HepG2 (cell line): Measurements from ENCODE around the gene THRA. TPM values are rescaled to one million over a fixed set of nuclear protein-coding genes. Genes with fewer than 3 reads are reported as not detected.
A peak's percentile ranks its signal among the peaks of the same experiment; 100 is the strongest.

Source experiments
- ARID2 ChIP-seq: sonication (generic); formaldehyde crosslinking; IDR thresholded peaks from 2 replicates; pipeline ENCODE4 v1.8.1; 2022; ENCODE audit warnings: mild to moderate bottlenecking, missing genetic modification reagents, borderline replicate concordance
- CCDC6 ChIP-seq: sonication (generic); formaldehyde crosslinking; IDR thresholded peaks from 2 replicates; pipeline ENCODE4 v1.8.1; 2022; ENCODE audit warnings: mild to moderate bottlenecking, missing genetic modification reagents, moderate library complexity
- GABPB1 ChIP-seq: IDR thresholded peaks from 2 replicates; pipeline ENCODE4 v1.6.1; 2016; ENCODE audit warnings: mild to moderate bottlenecking, missing genetic modification reagents, moderate library complexity, missing compliant biosample characterization
- GATAD1 ChIP-seq: IDR thresholded peaks from 2 replicates; pipeline ENCODE4 v1.6.1; 2016; ENCODE audit warnings: missing genetic modification reagents, missing compliant biosample characterization
- HOXA3 ChIP-seq: sonication (generic); formaldehyde crosslinking; IDR thresholded peaks from 2 replicates; pipeline ENCODE4 v1.5.0; 2020; ENCODE audit warnings: missing genetic modification reagents
- KMT2B ChIP-seq: IDR thresholded peaks from 2 replicates; pipeline ENCODE4 v1.6.1; 2016; ENCODE audit warnings: missing genetic modification reagents, missing compliant biosample characterization
- MBNL3 ChIP-seq: fragments of 250-450 bp; sonication (Bioruptor Pico); conservative IDR thresholded peaks from 2 replicates; pipeline ENCODE4 v1.8.0; 2022; ENCODE audit warnings: mild to moderate bottlenecking, inconsistent platforms
- RAD51 ChIP-seq: fragments of 450-650 bp; IDR thresholded peaks from 2 replicates; pipeline ENCODE4 v1.6.1; 2016; ENCODE audit warnings: borderline replicate concordance
- SOX5 ChIP-seq: IDR thresholded peaks from 2 replicates; pipeline ENCODE4 v1.6.1; 2016; ENCODE audit warnings: borderline replicate concordance
- SP140L ChIP-seq: sonication (generic); formaldehyde crosslinking; IDR thresholded peaks from 2 replicates; pipeline ENCODE4 v1.4.0; 2020; ENCODE audit warnings: missing genetic modification reagents, borderline replicate concordance
- SP5 ChIP-seq: IDR thresholded peaks from 2 replicates; pipeline ENCODE4 v1.6.1; 2016; ENCODE audit warnings: low read depth, borderline replicate concordance
- TBX2 ChIP-seq: sonication (generic); formaldehyde crosslinking; IDR thresholded peaks from 2 replicates; pipeline ENCODE4 v1.5.0; 2020; ENCODE audit warnings: missing genetic modification reagents, mild to moderate bottlenecking, borderline replicate concordance
- XBP1 ChIP-seq: sonication (generic); formaldehyde crosslinking; IDR thresholded peaks from 2 replicates; pipeline ENCODE4 v1.5.0; 2020; ENCODE audit warnings: missing genetic modification reagents
- ZFP62 ChIP-seq: sonication (generic); formaldehyde crosslinking; IDR thresholded peaks from 2 replicates; pipeline ENCODE4 v1.4.0; 2020; ENCODE audit warnings: missing genetic modification reagents
- ZNF12 ChIP-seq: sonication (generic); formaldehyde crosslinking; IDR thresholded peaks from 2 replicates; pipeline ENCODE4 v1.5.0; 2020; ENCODE audit warnings: missing genetic modification reagents
- ZNF382 ChIP-seq: sonication (generic); formaldehyde crosslinking; IDR thresholded peaks from 2 replicates; pipeline ENCODE4 v1.5.0; 2020; ENCODE audit warnings: missing genetic modification reagents, mild to moderate bottlenecking, borderline replicate concordance
- ZNF629 ChIP-seq: sonication (generic); formaldehyde crosslinking; conservative IDR thresholded peaks from 2 replicates; pipeline ENCODE4 v1.5.0; 2020; ENCODE audit warnings: missing genetic modification reagents
- ZNF746 ChIP-seq: sonication (generic); formaldehyde crosslinking; IDR thresholded peaks from 2 replicates; pipeline ENCODE4 v1.8.0; 2022; ENCODE audit warnings: mild to moderate bottlenecking, missing genetic modification reagents
- polyA plus RNA-seq, 8 experiments: library from polyadenylated mRNA; depleted of rRNA in 3 of 8; stranded (reverse) in 7 of 8; unstranded in 1 of 8; fragments of >200 nt; fragmentation: Illumina TruSeq in 4 of 8; extraction: Trizol in 4 of 8; gene quantifications; 2 replicates each; pipeline versions ENCODE4 v1.2.1 to v1.2.3, GENCODE V29; 2011 to 2016; ENCODE audit warnings: low read depth in 4 of 8, missing spikeins in 1 of 8, mixed read lengths in 1 of 8; ENCODE audit not compliant: insufficient read depth in 1 of 8
- total RNA-seq, 5 experiments: library from RNA; depleted of rRNA; stranded (reverse); fragments of >200 nt; fragmentation: Illumina TruSeq; extraction: Trizol; gene quantifications; 2 replicates each; pipeline ENCODE4 v1.2.3, GENCODE V29; 2016; ENCODE audit warnings: low read depth in 1 of 5
- TF ChIP-seq, protein P1 (sequence below): sonication (generic); formaldehyde crosslinking; IDR thresholded peaks from 2 replicates; pipeline ENCODE4 v1.8.0; 2022; ENCODE audit warnings: missing genetic modification reagents, mild to moderate bottlenecking, borderline replicate concordance
- TF ChIP-seq, protein P2 (sequence below): sonication (generic); formaldehyde crosslinking; IDR thresholded peaks from 2 replicates; pipeline ENCODE4 v1.4.0; 2020; ENCODE audit warnings: missing genetic modification reagents
- TF ChIP-seq, protein P3 (sequence below), 2 experiments: sonication (generic) in 1 of 2; formaldehyde crosslinking in 1 of 2; IDR thresholded peaks; 2 replicates each; pipeline versions ENCODE4 v1.5.1 to v1.6.1; 2011 to 2020; ENCODE audit warnings: borderline replicate concordance in 1 of 2, low read depth in 1 of 2, low read length in 1 of 2, mild to moderate bottlenecking in 1 of 2, missing genetic modification reagents in 1 of 2, moderate library complexity in 1 of 2
- TF ChIP-seq, protein P4 (sequence below): sonication (generic); formaldehyde crosslinking; IDR thresholded peaks from 2 replicates; pipeline ENCODE4 v1.5.0; 2020; ENCODE audit warnings: mild to moderate bottlenecking, missing genetic modification reagents

THRA gene
- total and polyA plus RNA-seq, 2 of the 13 experiments (the other 11 are each of a cell fraction or from before 2014, with no cell fraction given): 8.0 to 9.9 TPM

DNA sequence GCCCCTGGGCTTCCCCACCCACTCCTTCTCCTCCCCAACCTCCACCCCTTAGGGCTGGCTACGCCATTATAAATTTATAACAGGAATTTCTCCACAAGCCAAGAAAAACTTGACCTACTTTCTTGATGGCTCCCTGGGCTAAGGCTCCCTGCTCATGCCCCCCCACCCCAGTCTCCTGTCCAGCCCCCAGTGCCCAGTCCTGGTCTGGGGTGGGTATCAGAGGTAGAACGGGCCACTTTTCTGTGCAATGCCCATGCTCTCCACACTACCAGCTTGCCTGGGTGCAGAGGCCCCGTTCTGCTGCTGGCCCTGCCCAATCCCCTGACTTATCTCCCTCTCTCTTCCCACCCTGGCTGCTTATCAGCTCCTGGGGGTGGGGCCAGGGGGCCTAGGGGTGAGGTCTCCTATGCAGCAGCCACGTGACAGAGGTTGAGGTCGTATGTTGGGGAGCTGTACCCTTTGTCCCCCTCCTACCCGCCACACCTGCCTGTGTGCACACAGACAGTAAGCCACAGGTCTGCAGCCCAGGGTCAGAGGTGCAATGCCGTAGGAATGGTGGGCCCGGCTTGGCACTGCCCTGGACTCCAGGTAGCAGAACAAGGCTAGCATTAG, 10.1 kb downstream of the THRA start (continued):
- TF ChIP-seq, protein P1, sequence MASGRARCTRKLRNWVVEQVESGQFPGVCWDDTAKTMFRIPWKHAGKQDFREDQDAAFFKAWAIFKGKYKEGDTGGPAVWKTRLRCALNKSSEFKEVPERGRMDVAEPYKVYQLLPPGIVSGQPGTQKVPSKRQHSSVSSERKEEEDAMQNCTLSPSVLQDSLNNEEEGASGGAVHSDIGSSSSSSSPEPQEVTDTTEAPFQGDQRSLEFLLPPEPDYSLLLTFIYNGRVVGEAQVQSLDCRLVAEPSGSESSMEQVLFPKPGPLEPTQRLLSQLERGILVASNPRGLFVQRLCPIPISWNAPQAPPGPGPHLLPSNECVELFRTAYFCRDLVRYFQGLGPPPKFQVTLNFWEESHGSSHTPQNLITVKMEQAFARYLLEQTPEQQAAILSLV: peak; percentile 36; the same call in 1 of the 2 replicates
- TF ChIP-seq SOX5 (CRISPR knock-in tag) (peak; percentile 51), CCDC6 (no peak), ZNF746 (CRISPR knock-in tag) (no peak), SP5 (peak; percentile 82), HOXA3 (peak; percentile 52), GATAD1 (CRISPR knock-in tag) (no peak), ARID2 (CRISPR knock-in tag) (no peak), MBNL3 (CRISPR knock-in tag) (no peak), TBX2 (no peak), SP140L (CRISPR knock-in tag) (no peak), XBP1 (CRISPR knock-in tag) (no peak), GABPB1 (no peak), KMT2B (no peak), ZFP62 (no peak), ZNF629 (CRISPR knock-in tag) (no peak), ZNF12 (no peak), ZNF382 (CRISPR knock-in tag) (no peak), RAD51 (0 out of 2 replicates have a peak, but pooled peaks have one; percentile 4)
- TF ChIP-seq, protein P2, sequence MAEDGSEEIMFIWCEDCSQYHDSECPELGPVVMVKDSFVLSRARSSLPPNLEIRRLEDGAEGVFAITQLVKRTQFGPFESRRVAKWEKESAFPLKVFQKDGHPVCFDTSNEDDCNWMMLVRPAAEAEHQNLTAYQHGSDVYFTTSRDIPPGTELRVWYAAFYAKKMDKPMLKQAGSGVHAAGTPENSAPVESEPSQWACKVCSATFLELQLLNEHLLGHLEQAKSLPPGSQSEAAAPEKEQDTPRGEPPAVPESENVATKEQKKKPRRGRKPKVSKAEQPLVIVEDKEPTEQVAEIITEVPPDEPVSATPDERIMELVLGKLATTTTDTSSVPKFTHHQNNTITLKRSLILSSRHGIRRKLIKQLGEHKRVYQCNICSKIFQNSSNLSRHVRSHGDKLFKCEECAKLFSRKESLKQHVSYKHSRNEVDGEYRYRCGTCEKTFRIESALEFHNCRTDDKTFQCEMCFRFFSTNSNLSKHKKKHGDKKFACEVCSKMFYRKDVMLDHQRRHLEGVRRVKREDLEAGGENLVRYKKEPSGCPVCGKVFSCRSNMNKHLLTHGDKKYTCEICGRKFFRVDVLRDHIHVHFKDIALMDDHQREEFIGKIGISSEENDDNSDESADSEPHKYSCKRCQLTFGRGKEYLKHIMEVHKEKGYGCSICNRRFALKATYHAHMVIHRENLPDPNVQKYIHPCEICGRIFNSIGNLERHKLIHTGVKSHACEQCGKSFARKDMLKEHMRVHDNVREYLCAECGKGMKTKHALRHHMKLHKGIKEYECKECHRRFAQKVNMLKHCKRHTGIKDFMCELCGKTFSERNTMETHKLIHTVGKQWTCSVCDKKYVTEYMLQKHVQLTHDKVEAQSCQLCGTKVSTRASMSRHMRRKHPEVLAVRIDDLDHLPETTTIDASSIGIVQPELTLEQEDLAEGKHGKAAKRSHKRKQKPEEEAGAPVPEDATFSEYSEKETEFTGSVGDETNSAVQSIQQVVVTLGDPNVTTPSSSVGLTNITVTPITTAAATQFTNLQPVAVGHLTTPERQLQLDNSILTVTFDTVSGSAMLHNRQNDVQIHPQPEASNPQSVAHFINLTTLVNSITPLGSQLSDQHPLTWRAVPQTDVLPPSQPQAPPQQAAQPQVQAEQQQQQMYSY (CRISPR knock-in tag): no peak
- TF ChIP-seq, protein P3, sequence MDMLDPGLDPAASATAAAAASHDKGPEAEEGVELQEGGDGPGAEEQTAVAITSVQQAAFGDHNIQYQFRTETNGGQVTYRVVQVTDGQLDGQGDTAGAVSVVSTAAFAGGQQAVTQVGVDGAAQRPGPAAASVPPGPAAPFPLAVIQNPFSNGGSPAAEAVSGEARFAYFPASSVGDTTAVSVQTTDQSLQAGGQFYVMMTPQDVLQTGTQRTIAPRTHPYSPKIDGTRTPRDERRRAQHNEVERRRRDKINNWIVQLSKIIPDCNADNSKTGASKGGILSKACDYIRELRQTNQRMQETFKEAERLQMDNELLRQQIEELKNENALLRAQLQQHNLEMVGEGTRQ (IDR thresholded peaks at IDR 0.05; ENCODE audit: low read depth, low read length): no peak
- TF ChIP-seq, protein P3 (CRISPR knock-in tag; IDR thresholded peaks at IDR 0.05; ENCODE audit: borderline replicate concordance): peak; percentile 53; the same call in 1 of the 2 replicates
- TF ChIP-seq, protein P4, sequence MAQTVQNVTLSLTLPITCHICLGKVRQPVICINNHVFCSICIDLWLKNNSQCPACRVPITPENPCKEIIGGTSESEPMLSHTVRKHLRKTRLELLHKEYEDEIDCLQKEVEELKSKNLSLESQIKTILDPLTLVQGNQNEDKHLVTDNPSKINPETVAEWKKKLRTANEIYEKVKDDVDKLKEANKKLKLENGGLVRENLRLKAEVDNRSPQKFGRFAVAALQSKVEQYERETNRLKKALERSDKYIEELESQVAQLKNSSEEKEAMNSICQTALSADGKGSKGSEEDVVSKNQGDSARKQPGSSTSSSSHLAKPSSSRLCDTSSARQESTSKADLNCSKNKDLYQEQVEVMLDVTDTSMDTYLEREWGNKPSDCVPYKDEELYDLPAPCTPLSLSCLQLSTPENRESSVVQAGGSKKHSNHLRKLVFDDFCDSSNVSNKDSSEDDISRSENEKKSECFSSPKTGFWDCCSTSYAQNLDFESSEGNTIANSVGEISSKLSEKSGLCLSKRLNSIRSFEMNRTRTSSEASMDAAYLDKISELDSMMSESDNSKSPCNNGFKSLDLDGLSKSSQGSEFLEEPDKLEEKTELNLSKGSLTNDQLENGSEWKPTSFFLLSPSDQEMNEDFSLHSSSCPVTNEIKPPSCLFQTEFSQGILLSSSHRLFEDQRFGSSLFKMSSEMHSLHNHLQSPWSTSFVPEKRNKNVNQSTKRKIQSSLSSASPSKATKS (CRISPR knock-in tag): no peak
